IMR-90 (cell line): ENCODE data around the gene OLFM3. TPM values are rescaled to one million over a fixed set of nuclear protein-coding genes. Genes with fewer than 3 reads are reported as not detected.

ENCODE experiments used
- ATAC-seq: fragments of 200-7000 bp; cut with Tn5 transposase; 2 replicates; pipeline ENCODE4 v1.9.1; 2020; ENCODE audit warnings: low read depth, mild to moderate bottlenecking, moderate library complexity
- BruUV-seq: library from RNA; stranded (reverse); fragments of 400-500 nt; replicated peaks from 2 replicates; lab custom pipeline; 2021; lab: Mats Ljungman, UMichigan
- CTCF ChIA-PET: fragments of 300-600 bp; formaldehyde crosslinking; extraction: SDS; loops from one replicate; lab custom pipeline; 2021; ENCODE audit warnings: antibody characterized with exemption; lab: Yijun Ruan, JAX
- POLR2A ChIA-PET: fragments of 300-600 bp; sonication (Branson Sonifier 250); formaldehyde crosslinking; loops from one replicate; lab custom pipeline; 2022; ENCODE audit warnings: antibody characterized with exemption; ENCODE audit not compliant: unreplicated experiment; lab: Charles Lee
- DNase-seq: peaks from one replicate; pipeline ENCODE4 v3.0.0; 2013
- H2AFZ ChIP-seq: replicated peaks from 2 replicates; pipeline ENCODE3; 2013; ENCODE audit warnings: low read length, mild to moderate bottlenecking; ENCODE audit not compliant: poor library complexity
- H2AK5ac ChIP-seq: 2 replicates; pipeline ENCODE4 v1.6.1; 2013; ENCODE audit warnings: low read depth, low read length, inconsistent platforms
- H2AK9ac ChIP-seq: replicated peaks from 2 replicates; pipeline ENCODE3; 2013; ENCODE audit warnings: mild to moderate bottlenecking, low read depth, low read length, moderate library complexity; ENCODE audit not compliant: poor library complexity
- H2BK120ac ChIP-seq: 2 replicates; pipeline ENCODE4 v1.6.1; 2013; ENCODE audit warnings: low read depth, low read length, inconsistent platforms
- H2BK15ac ChIP-seq: 3 replicates; pipeline ENCODE4 v1.6.1; 2013; ENCODE audit warnings: low read depth, low read length, inconsistent platforms
- H2BK20ac ChIP-seq: 2 replicates; pipeline ENCODE4 v1.6.1; 2013; ENCODE audit warnings: low read depth, mild to moderate bottlenecking, inconsistent platforms, low read length, moderate library complexity
- H2BK5ac ChIP-seq: 2 replicates; pipeline ENCODE4 v1.6.1; 2013; ENCODE audit warnings: mild to moderate bottlenecking, low read depth, low read length, inconsistent platforms; ENCODE audit not compliant: poor library complexity, severe bottlenecking
- H3K14ac ChIP-seq: replicated peaks from 2 replicates; pipeline ENCODE4 v1.6.1; 2013; ENCODE audit warnings: low read depth, low read length, inconsistent platforms
- H3K18ac ChIP-seq: 2 replicates; pipeline ENCODE4 v1.6.1; 2013; ENCODE audit warnings: low read depth, low read length, control low read depth
- H3K23ac ChIP-seq: 2 replicates; pipeline ENCODE4 v1.6.1; 2013; ENCODE audit warnings: low read depth, low read length, inconsistent platforms
- H3K27ac ChIP-seq: 2 replicates; pipeline ENCODE4 v1.5.1; 2013; ENCODE audit warnings: mild to moderate bottlenecking, control low read depth, low read length; ENCODE audit not compliant: insufficient read depth
- H3K27me3 ChIP-seq: 2 replicates; pipeline ENCODE4 v1.6.1; 2013; ENCODE audit warnings: low read length; ENCODE audit not compliant: control insufficient read depth, insufficient read depth
- H3K36me3 ChIP-seq: 2 replicates; pipeline ENCODE4 v1.6.1; 2013; ENCODE audit warnings: low read length, mixed read lengths; ENCODE audit not compliant: control insufficient read depth, insufficient read depth
- H3K4ac ChIP-seq: 2 replicates; pipeline ENCODE4 v1.6.1; 2013; ENCODE audit warnings: low read depth, low read length, inconsistent platforms
- H3K4me1 ChIP-seq: 2 replicates; pipeline ENCODE4 v1.6.1; 2013; ENCODE audit warnings: low read length, mixed read lengths; ENCODE audit not compliant: control insufficient read depth, insufficient read depth
- H3K4me2 ChIP-seq: 2 replicates; pipeline ENCODE4 v1.6.1; 2013; ENCODE audit warnings: low read depth, mild to moderate bottlenecking, control low read depth, low read length, moderate library complexity
- H3K4me3 ChIP-seq: 2 replicates; pipeline ENCODE4 v1.5.1; 2013; ENCODE audit warnings: low read depth, mild to moderate bottlenecking, control low read depth, low read length, moderate library complexity; ENCODE audit not compliant: insufficient read depth
- H3K56ac ChIP-seq: 2 replicates; pipeline ENCODE4 v1.6.1; 2013; ENCODE audit warnings: low read length, inconsistent platforms; ENCODE audit not compliant: insufficient read depth; ENCODE audit errors: extremely low read depth
- H3K79me1 ChIP-seq, 2 experiments: 2 replicates each; pipeline ENCODE4 v1.6.1; 2013; ENCODE audit warnings: low read length in 2 of 2, inconsistent platforms in 1 of 2, low read depth in 1 of 2
- H3K9ac ChIP-seq: 2 replicates; pipeline ENCODE4 v1.6.1; 2013; ENCODE audit warnings: low read depth, low read length, control low read depth
- H3K9me1 ChIP-seq: 2 replicates; pipeline ENCODE4 v1.6.1; 2013; ENCODE audit warnings: low read length, inconsistent platforms; ENCODE audit not compliant: insufficient read depth
- H3K9me3 ChIP-seq: 2 replicates; pipeline ENCODE4 v1.6.1; 2013; ENCODE audit warnings: low read length; ENCODE audit not compliant: control insufficient read depth, insufficient read depth
- H4K20me1 ChIP-seq: 2 replicates; pipeline ENCODE4 v1.6.1; 2013; ENCODE audit warnings: low read length, inconsistent platforms; ENCODE audit not compliant: insufficient read depth
- H4K5ac ChIP-seq: 2 replicates; pipeline ENCODE4 v1.6.1; 2013; ENCODE audit warnings: mild to moderate bottlenecking, low read depth, low read length, control low read depth
- H4K8ac ChIP-seq, 2 experiments: 2 replicates each; pipeline ENCODE4 v1.6.1; 2013; ENCODE audit warnings: low read depth in 2 of 2, low read length in 2 of 2, control low read depth in 1 of 2, inconsistent platforms in 1 of 2
- H4K91ac ChIP-seq: 2 replicates; pipeline ENCODE4 v1.6.1; 2013; ENCODE audit warnings: low read depth, low read length, inconsistent platforms; ENCODE audit not compliant: insufficient read depth
- BHLHE40 ChIP-seq: fragments of 150-350 bp; IDR thresholded peaks from 2 replicates; pipeline ENCODE4 v1.6.1; 2016; ENCODE audit warnings: mild to moderate bottlenecking, low read depth, low read length
- MAFK ChIP-seq: IDR thresholded peaks from 2 replicates; pipeline ENCODE4 v1.6.1; 2012; ENCODE audit warnings: low read depth, low read length, improper control_type of control experiment
- MAZ ChIP-seq: IDR thresholded peaks from 2 replicates; pipeline ENCODE4 v1.6.1; 2012; ENCODE audit warnings: low read depth, mild to moderate bottlenecking, low read length, improper control_type of control experiment, moderate library complexity, borderline replicate concordance
- POLR2A ChIP-seq: IDR thresholded peaks from 2 replicates; pipeline ENCODE4 v1.6.1; 2012; ENCODE audit warnings: mild to moderate bottlenecking, low read depth, low read length
- RFX5 ChIP-seq: IDR thresholded peaks from 2 replicates; pipeline ENCODE4 v1.8.0; 2012; ENCODE audit warnings: low read depth, mild to moderate bottlenecking, low read length, moderate library complexity
- WGBS, 2 experiments: methylation state at CpG; one replicate each; pipeline versions ENCODE4 v1.1.5 to v1.1.7; 2013; ENCODE audit warnings: missing lambda C conversion rate in 2 of 2; ENCODE audit not compliant: insufficient read length in 1 of 2; ENCODE audit errors: extremely low coverage in 2 of 2; 5-methylcytosine and 5-hydroxymethylcytosine counted together
- dilution Hi-C: fragments of 300-500 bp; cut with HindIII; formaldehyde crosslinking; loops from one replicate; pipeline ENCODE4 v1.14.3; 2018; ENCODE audit warnings: low sequenced_read_pairs; ENCODE audit not compliant: unreplicated experiment
- in situ Hi-C: fragments of 300-500 bp; cut with MboI; formaldehyde crosslinking; loops from 3 replicates; pipeline ENCODE4 v1.14.3; 2019; ENCODE audit warnings: low sequenced_read_pairs, inconsistent platforms, mixed read lengths
- intact Hi-C: fragments of 100-400 bp; cut with micrococcal nuclease; formaldehyde crosslinking; loops from 2 replicates; pipeline ENCODE4 v1.10.0; 2022
- polyA plus RNA-seq, 3 experiments: library from polyadenylated mRNA; depleted of rRNA; stranded (reverse); fragments of >200 nt; gene quantifications; 2 replicates each; pipeline ENCODE4 v1.2.3, GENCODE V29; 2012; ENCODE audit warnings: low replicate concordance in 1 of 3
- total RNA-seq: library from RNA; depleted of rRNA; stranded (reverse); fragments of >200 nt; gene quantifications from 2 replicates; pipeline ENCODE4 v1.2.3, GENCODE V29; 2012
- TF ChIP-seq, protein P1 (sequence below): fragments of 150-350 bp; IDR thresholded peaks from 2 replicates; pipeline ENCODE4 v1.6.1; 2017; ENCODE audit warnings: mild to moderate bottlenecking, antibody characterized with exemption, low read length, low read depth
- TF ChIP-seq, protein P2 (sequence below): fragments of 150-350 bp; IDR thresholded peaks from 2 replicates; pipeline ENCODE4 v1.6.1; 2016; ENCODE audit warnings: low read depth, mild to moderate bottlenecking, low read length, moderate library complexity, borderline replicate concordance

The OLFM3 gene
- total and polyA plus RNA-seq, 2 of the 4 experiments (the other 2 are of a cell fraction) = not detected

DNA sequence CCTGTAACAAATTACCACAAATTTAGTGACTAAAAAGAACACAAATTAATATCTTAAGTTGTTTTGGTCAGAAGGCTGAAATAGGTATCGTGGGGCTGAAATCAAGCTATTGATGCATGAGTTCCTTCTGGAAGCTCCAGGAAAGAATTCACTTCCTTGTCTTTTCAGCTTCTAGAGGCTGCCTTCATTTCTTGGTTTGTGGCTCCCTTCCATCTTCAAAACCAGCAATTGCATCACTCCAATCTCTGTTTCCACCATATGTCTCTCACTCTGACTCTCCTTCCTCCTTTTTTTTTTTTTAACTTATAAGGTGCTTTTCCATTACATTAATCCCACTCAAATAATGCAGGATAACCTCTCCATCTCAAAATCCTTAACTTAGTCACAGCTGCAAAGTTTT is 78.4 kb downstream of the OLFM3 start:
- DNase-seq = no peak
- Histone ChIP-seq H2BK120ac (no peak overlapping the region), H3K79me1 (no peaks in the 10 kb centered on the region), H2AK9ac (no peak overlapping the region), H3K4ac (no peak overlapping the region), H3K14ac (no peak overlapping the region), H4K20me1 (no peaks in the 10 kb centered on the region), H4K5ac (no peak overlapping the region), H3K9me3 (no peaks in the 10 kb centered on the region), H2AK5ac (no peak overlapping the region), H3K9me1 (no peaks in the 10 kb centered on the region), H3K23ac (no peak overlapping the region), H3K4me2 (no peak overlapping the region), H3K9ac (no peak overlapping the region), H3K4me3 (no peak overlapping the region), H2BK5ac (no peak overlapping the region), H3K36me3 (no peaks in the 10 kb centered on the region), H2AFZ (no peak overlapping the region), H3K56ac (no peak overlapping the region), H3K27ac (no peak overlapping the region), H3K27me3 (no peaks in the 10 kb centered on the region), H3K4me1 (no peaks in the 10 kb centered on the region), H2BK20ac (no peak overlapping the region), H3K18ac (no peak overlapping the region), H4K91ac (no peak overlapping the region), H4K8ac (no peak overlapping the region), H2BK15ac (no peak overlapping the region)
- dilution Hi-C loops (no loop called here), intact Hi-C loops (no loop called here), in situ Hi-C loops (no loop called here)
- TF ChIP-seq POLR2A = no peak
- no peak for TF ChIP-seq BHLHE40
- TF ChIP-seq MAZ = no peak
- no peak for TF ChIP-seq MAFK
- TF ChIP-seq, protein P1, sequence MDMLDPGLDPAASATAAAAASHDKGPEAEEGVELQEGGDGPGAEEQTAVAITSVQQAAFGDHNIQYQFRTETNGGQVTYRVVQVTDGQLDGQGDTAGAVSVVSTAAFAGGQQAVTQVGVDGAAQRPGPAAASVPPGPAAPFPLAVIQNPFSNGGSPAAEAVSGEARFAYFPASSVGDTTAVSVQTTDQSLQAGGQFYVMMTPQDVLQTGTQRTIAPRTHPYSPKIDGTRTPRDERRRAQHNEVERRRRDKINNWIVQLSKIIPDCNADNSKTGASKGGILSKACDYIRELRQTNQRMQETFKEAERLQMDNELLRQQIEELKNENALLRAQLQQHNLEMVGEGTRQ = no peak
- TF ChIP-seq RFX5 = no peak
- TF ChIP-seq, protein P2, sequence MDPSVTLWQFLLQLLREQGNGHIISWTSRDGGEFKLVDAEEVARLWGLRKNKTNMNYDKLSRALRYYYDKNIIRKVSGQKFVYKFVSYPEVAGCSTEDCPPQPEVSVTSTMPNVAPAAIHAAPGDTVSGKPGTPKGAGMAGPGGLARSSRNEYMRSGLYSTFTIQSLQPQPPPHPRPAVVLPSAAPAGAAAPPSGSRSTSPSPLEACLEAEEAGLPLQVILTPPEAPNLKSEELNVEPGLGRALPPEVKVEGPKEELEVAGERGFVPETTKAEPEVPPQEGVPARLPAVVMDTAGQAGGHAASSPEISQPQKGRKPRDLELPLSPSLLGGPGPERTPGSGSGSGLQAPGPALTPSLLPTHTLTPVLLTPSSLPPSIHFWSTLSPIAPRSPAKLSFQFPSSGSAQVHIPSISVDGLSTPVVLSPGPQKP = no peak
- no peak for ATAC-seq
- ChIA-PET POLR2A (no interaction called here), CTCF (no interaction called here)
- WGBS, 2 experiments = no CpG with 5 or more reads among the region's 1 CpG
- BruUV-seq = no TSS peak
